Mucosa of descending colon (tissue), 3 donors: ENCODE results near the gene GFER. TPM values are rescaled to one million over a fixed set of nuclear protein-coding genes. Genes with fewer than 3 reads are reported as not detected.
A peak's percentile ranks its signal among the peaks of the same experiment; 100 is the strongest.

Source experiments
- ATAC-seq: fragments of 200-7000 bp; cut with Tn5 transposase; one replicate; pipeline ENCODE4 v1.9.1; 2020; ENCODE audit warnings: mild to moderate bottlenecking, moderate library complexity
- DNase-seq, 3 donors: peaks; one replicate each; pipeline ENCODE4 v3.0.0-alpha.2; 2020
- H3K36me3 ChIP-seq: fragments of 200-600 bp; one replicate; pipeline ENCODE4 v1.8.0; 2021; ENCODE audit warnings: low read depth, mild to moderate bottlenecking
- H3K4me1 ChIP-seq: fragments of 200-600 bp; one replicate; pipeline ENCODE4 v1.8.0; 2021; ENCODE audit warnings: low read depth, mild to moderate bottlenecking
- H3K4me3 ChIP-seq: fragments of 200-600 bp; one replicate; pipeline ENCODE4 v1.8.0; 2021; ENCODE audit warnings: mild to moderate bottlenecking
- H3K9me3 ChIP-seq: fragments of 200-600 bp; one replicate; pipeline ENCODE4 v1.8.0; 2021; ENCODE audit warnings: mild to moderate bottlenecking
- intact Hi-C, 2 donors: fragments of 100-400 bp; cut with DNase I in 1 of 2; cut with micrococcal nuclease in 1 of 2; formaldehyde crosslinking; loops; one replicate each; pipeline versions ENCODE4 v1.11.0 to v1.11.1; 2022; cut with DNase I, micrococcal nuclease
- total RNA-seq, 3 donors: library from RNA; stranded (reverse); fragmentation: NEBNext Ultra II Directional in 2 of 3; extraction: Animal tissue kit (Norgen Biotek cat#: 25700) in 2 of 3; gene quantifications; one replicate each; pipeline versions ENCODE4 v1.2.1 to v1.2.4, GENCODE V29; 2021 to 2023
- TF ChIP-seq, protein P1 (sequence below): fragments of 200-600 bp; IDR thresholded peaks from one replicate; pipeline ENCODE4 v1.8.0; 2022; ENCODE audit warnings: antibody characterized with exemption, mild to moderate bottlenecking
- donor health status: DM: no; HTN: no; CAD: no; lungs with moderate emphysema.
- donor health status: DM: no; HTN: no; CAD: no.
- donor health status: DM: no; HTN: yes; CAD: no.

GFER gene
- total RNA-seq, 3 donors from 2014 or later: 42.1 to 75.5 (median 68.8) TPM

GRCh38 chr16:1991135-1991551 is 7.2 kb downstream of the GFER start:
- intact Hi-C loops: no loop called here
- no peaks in the 10 kb centered on the region for H3K36me3 ChIP-seq
- DNase-seq (peak; percentile 59 to 85 (median 67)), ATAC-seq (peak; percentile 37)
- TF ChIP-seq, protein P1, sequence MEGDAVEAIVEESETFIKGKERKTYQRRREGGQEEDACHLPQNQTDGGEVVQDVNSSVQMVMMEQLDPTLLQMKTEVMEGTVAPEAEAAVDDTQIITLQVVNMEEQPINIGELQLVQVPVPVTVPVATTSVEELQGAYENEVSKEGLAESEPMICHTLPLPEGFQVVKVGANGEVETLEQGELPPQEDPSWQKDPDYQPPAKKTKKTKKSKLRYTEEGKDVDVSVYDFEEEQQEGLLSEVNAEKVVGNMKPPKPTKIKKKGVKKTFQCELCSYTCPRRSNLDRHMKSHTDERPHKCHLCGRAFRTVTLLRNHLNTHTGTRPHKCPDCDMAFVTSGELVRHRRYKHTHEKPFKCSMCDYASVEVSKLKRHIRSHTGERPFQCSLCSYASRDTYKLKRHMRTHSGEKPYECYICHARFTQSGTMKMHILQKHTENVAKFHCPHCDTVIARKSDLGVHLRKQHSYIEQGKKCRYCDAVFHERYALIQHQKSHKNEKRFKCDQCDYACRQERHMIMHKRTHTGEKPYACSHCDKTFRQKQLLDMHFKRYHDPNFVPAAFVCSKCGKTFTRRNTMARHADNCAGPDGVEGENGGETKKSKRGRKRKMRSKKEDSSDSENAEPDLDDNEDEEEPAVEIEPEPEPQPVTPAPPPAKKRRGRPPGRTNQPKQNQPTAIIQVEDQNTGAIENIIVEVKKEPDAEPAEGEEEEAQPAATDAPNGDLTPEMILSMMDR: no peak
- H3K9me3 ChIP-seq: no peaks in the 10 kb centered on the region
- H3K4me3 ChIP-seq: no peak overlapping the region
- peaks cover 27% of the 10 kb centered on the region for H3K4me1 ChIP-seq

- intact Hi-C loops: no loop called here
- H3K4me3 ChIP-seq: no peak overlapping the region
Measured at GRCh38 chr16:1991588-1991947, 7.6 kb downstream of the GFER start.

DNA sequence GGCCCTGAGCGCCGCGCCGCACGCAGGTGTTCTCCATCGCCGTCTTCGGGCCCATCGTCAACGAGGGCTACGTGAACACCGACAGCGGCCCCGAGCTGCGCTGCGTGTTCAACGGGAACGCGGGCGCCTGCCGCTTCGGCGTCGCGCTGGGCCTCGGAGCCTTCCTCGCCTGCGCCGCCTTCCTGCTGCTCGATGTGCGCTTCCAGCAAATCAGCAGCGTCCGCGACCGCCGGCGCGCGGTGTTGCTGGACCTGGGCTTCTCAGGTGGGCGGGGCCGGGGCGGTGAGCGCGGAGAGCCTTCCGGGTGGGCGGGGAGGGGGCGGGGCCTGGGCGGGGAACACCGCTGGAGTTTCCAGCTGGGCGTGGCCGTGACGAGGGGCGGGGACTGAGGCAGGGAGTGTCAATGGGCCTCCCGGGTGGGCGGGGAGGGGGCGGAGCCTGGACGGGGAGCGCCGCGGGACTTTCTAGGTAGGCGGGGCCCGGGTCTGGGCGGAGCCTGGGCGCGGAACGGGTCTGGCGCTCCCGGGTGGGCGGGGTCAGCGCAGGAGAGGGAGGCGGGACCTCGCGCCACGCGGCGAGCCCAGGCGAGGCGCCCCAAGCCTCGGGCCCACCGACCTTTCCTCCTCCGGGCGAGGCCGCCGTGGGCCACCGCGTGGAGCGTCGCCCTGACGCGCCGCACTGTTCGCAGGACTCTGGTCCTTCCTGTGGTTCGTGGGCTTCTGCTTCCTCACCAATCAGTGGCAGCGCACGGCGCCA is 8.1 kb downstream of the GFER start:
- Histone ChIP-seq H3K4me1 (peaks cover 28% of the 10 kb centered on the region), H3K4me3 (no peak overlapping the region), H3K36me3 (no peaks in the 10 kb centered on the region), H3K9me3 (no peaks in the 10 kb centered on the region)
- ATAC-seq (peak; percentile 84), DNase-seq (peak; percentile 97 to 98 (median 98))
- intact Hi-C loops: no loop called here
- TF ChIP-seq, protein P1: no peak

More at GRCh38 chr16:1991588-1991947, 7.6 kb downstream of the GFER start:
- H3K9me3 ChIP-seq: no peaks in the 10 kb centered on the region
- H3K36me3 ChIP-seq: no peaks in the 10 kb centered on the region
- H3K4me1 ChIP-seq: peaks cover 24% of the 10 kb centered on the region
- TF ChIP-seq, protein P1: no peak
- no peak for ATAC-seq
- DNase-seq: peak in 1 of 3 donors; percentile 27

GRCh38 chr16:1992704-1993317 is 8.8 kb downstream of the GFER start:
- H3K4me1 ChIP-seq: peaks cover 28% of the 10 kb centered on the region
- TF ChIP-seq, protein P1: no peak
- H3K4me3 ChIP-seq: no peak overlapping the region
- no peaks in the 10 kb centered on the region for H3K9me3 ChIP-seq
- intact Hi-C loops: no loop called here
- ATAC-seq: no peak
- H3K36me3 ChIP-seq: no peaks in the 10 kb centered on the region
- peak in 1 of 3 donors; percentile 82 for DNase-seq

DNA sequence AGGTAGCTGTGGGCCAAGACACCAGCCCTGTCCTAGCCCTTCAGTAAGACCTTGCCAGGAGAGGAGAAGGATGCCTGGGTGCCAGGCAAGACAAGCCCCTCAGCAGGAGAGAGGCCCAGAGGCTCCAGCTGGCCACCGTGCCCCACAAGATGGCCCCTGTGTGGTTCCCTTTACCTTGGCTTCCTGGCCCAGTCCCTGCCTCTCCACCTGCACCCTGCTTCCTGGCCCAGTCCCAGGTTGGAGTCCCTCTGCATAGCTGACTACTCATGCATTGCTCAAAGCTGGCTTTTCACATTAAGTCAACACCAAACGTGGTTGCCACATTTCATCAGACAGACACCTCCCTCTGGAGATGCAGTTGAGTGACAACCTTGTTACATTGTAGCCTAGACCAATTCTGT is 9.7 kb downstream of the GFER start:
- H3K4me3 ChIP-seq: no peak overlapping the region
- ATAC-seq (no peak), DNase-seq (no peak)
- H3K36me3 ChIP-seq: no peaks in the 10 kb centered on the region
- TF ChIP-seq, protein P1: no peak
- no peaks in the 10 kb centered on the region for H3K9me3 ChIP-seq
- H3K4me1 ChIP-seq: peaks cover 28% of the 10 kb centered on the region
- intact Hi-C loops: no loop called here
